ENCODE results near the gene SUPT20HL1. TPM values are rescaled to one million over a fixed set of nuclear protein-coding genes. Genes with fewer than 3 reads are reported as not detected.

SUPT20HL1 gene
- total and polyA plus RNA-seq, 2 of the 4 experiments (the other 2 are of a cell fraction), result not detected

- H3K18ac ChIP-seq (ENCODE audit: low read depth, low read length), result no peak overlapping the region
- no peak overlapping the region for H3K27ac ChIP-seq (ENCODE audit: insufficient read depth, low read length)
- H2BK20ac ChIP-seq (ENCODE audit: low read depth, low read length), result no peak overlapping the region
- H2AFZ ChIP-seq (replicated peaks; ENCODE audit: low read length, poor library complexity), result no peak overlapping the region
- no peak for DNase-seq
- POLR2A ChIA-PET (ENCODE audit: unreplicated experiment), result interaction anchor here (0.6 kb wide), 1 partner anchor 59 kb away, joined by 7 read pairs; no protein-coding TSS in a partner anchor
- dilution Hi-C loops (cut with HindIII; ENCODE audit: low sequenced_read_pairs, unreplicated experiment) (no loop called here), in situ Hi-C loops (cut with MboI; ENCODE audit: low sequenced_read_pairs) (no loop called here), intact Hi-C loops (cut with micrococcal nuclease) (no loop called here)
- H2AK9ac ChIP-seq (replicated peaks; ENCODE audit: low read depth, low read length, poor library complexity), result no peak overlapping the region
- no peaks in the 10 kb centered on the region for H3K36me3 ChIP-seq (ENCODE audit: control insufficient read depth, insufficient read depth, low read length)
- CTCF ChIA-PET, result no interaction called here
- no peak for ATAC-seq (ENCODE audit: low read depth)
- H4K91ac ChIP-seq (ENCODE audit: insufficient read depth, low read depth, low read length), result no peak overlapping the region
- H3K56ac ChIP-seq (ENCODE audit: extremely low read depth, insufficient read depth, low read length), result no peak overlapping the region
- BruUV-seq (replicated peaks), result no TSS peak
- H3K27me3 ChIP-seq (ENCODE audit: control insufficient read depth, insufficient read depth, low read length), result peaks cover 6% of the 10 kb centered on the region
- no peak overlapping the region for H3K14ac ChIP-seq (replicated peaks; ENCODE audit: low read depth, low read length)
- no peak overlapping the region for H3K4me2 ChIP-seq (ENCODE audit: low read depth, low read length)
- no peaks in the 10 kb centered on the region for H4K20me1 ChIP-seq (ENCODE audit: insufficient read depth, low read length)
- H3K9ac ChIP-seq (ENCODE audit: low read depth, low read length), result no peak overlapping the region
- TF ChIP-seq NFE2L2 (IDR thresholded peaks at IDR 0.05; ENCODE audit: low read depth, low read length) (no peak), RAD21 (IDR thresholded peaks at IDR 0.05; ENCODE audit: low read length) (no peak), CHD1 (IDR thresholded peaks at IDR 0.05; ENCODE audit: low read depth, low read length) (no peak), RFX5 (IDR thresholded peaks at IDR 0.05; ENCODE audit: low read depth, low read length) (no peak), USF2 (IDR thresholded peaks at IDR 0.05; ENCODE audit: low read depth, low read length) (no peak), MAZ (IDR thresholded peaks at IDR 0.05; ENCODE audit: borderline replicate concordance, low read depth, low read length) (no peak), BHLHE40 (IDR thresholded peaks at IDR 0.05; ENCODE audit: low read depth, low read length) (no peak), RCOR1 (IDR thresholded peaks at IDR 0.05; ENCODE audit: insufficient replicate concordance, low read length) (no peak), ELK1 (IDR thresholded peaks at IDR 0.05; ENCODE audit: borderline replicate concordance, low read depth, low read length) (no peak), FOS (IDR thresholded peaks at IDR 0.05; ENCODE audit: low read depth, low read length) (no peak)
- no peak overlapping the region for H2AK5ac ChIP-seq (ENCODE audit: low read depth, low read length)
- H4K5ac ChIP-seq (ENCODE audit: low read depth, low read length), result no peak overlapping the region
- H3K9me1 ChIP-seq (ENCODE audit: insufficient read depth, low read length), result no peaks in the 10 kb centered on the region; the same call in 1 of the 2 replicates
- no peaks in the 10 kb centered on the region for H3K79me1 ChIP-seq (ENCODE audit: low read depth in 1 of 2, low read length in 2 of 2)
- H3K4ac ChIP-seq (ENCODE audit: low read depth, low read length), result no peak overlapping the region
- WGBS, 2 experiments (ENCODE audit: extremely low coverage in 2 of 2, insufficient read length in 1 of 2), result no CpG with 5 or more reads among the region's 1 CpG
- H3K23ac ChIP-seq (ENCODE audit: low read depth, low read length), result no peak overlapping the region
- H2BK5ac ChIP-seq (ENCODE audit: low read depth, low read length, poor library complexity, severe bottlenecking), result no peak overlapping the region
- H3K4me1 ChIP-seq (ENCODE audit: control insufficient read depth, insufficient read depth, low read length), result no peaks in the 10 kb centered on the region
- no peak overlapping the region for H2BK120ac ChIP-seq (ENCODE audit: low read depth, low read length)
- no peak overlapping the region for H3K4me3 ChIP-seq (ENCODE audit: insufficient read depth, low read depth, low read length)
- no peak overlapping the region for H4K8ac ChIP-seq (ENCODE audit: low read depth in 2 of 2, low read length in 2 of 2)
- no peaks in the 10 kb centered on the region for H3K9me3 ChIP-seq (ENCODE audit: control insufficient read depth, insufficient read depth, low read length)
- H2BK15ac ChIP-seq (ENCODE audit: low read depth, low read length), result no peak overlapping the region
These were observed 35.2 kb upstream of the SUPT20HL1 start for GRCh38 chrX:24325231-24325630.

Measured in IMR-90 (cell line).